Activated naive CD8-positive, alpha-beta T cell treated with anti-CD3 and anti-CD28 coated beads for 36 hours (primary cell): Measurements from ENCODE around the gene TSSK6. TPM values are rescaled to one million over a fixed set of nuclear protein-coding genes. Genes with fewer than 3 reads are reported as not detected.

ENCODE experiments used
- DNase-seq: peaks from one replicate; pipeline ENCODE4 v3.0.0; 2021
- H3K27ac Mint-ChIP-seq: one replicate; pipeline ENCODE4 v1.8.0; 2022; ENCODE audit warnings: mild to moderate bottlenecking, moderate library complexity, mixed read lengths
- H3K27me3 Mint-ChIP-seq: one replicate; pipeline ENCODE4 v1.8.0; 2022; ENCODE audit warnings: mild to moderate bottlenecking, mixed read lengths
- H3K36me3 Mint-ChIP-seq: one replicate; pipeline ENCODE4 v1.8.0; 2021; ENCODE audit warnings: mild to moderate bottlenecking, mixed read lengths
- H3K4me1 Mint-ChIP-seq: one replicate; pipeline ENCODE4 v1.8.0; 2021; ENCODE audit warnings: mixed read lengths
- H3K4me3 Mint-ChIP-seq: one replicate; pipeline ENCODE4 v1.8.0; 2022; ENCODE audit warnings: mild to moderate bottlenecking, moderate library complexity, mixed read lengths
- H3K9me3 Mint-ChIP-seq: one replicate; pipeline ENCODE4 v1.8.0; 2022; ENCODE audit warnings: mixed read lengths
- total RNA-seq, 2 experiments: library from RNA; stranded (reverse); gene quantifications; one replicate each; pipeline ENCODE4 v1.2.3, GENCODE V29; 2021

The TSSK6 gene
- total RNA-seq, 2 experiments from 2014 or later = 3.0 to 3.1 TPM

GRCh38 chr19:19528721-19529490 lies 13.6 kb upstream of the TSSK6 start, which contains the start of gene YJEFN3:
Gene YJEFN3, plus strand, starts transcription at chr19:19528911. Its CDS starts 22 bp downstream, at chr19:19528933.
- Mint-ChIP-seq H3K27me3 (no peaks in the 10 kb centered on the region), H3K27ac (no peak within 1 kb of the TSS), H3K4me3 (no peak within 1 kb of the TSS), H3K4me1 (peaks cover 14% of the 10 kb centered on the region), H3K9me3 (no peaks in the 10 kb centered on the region), H3K36me3 (peaks cover 4% of the 10 kb centered on the region)
- DNase-seq = no peak

DNA sequence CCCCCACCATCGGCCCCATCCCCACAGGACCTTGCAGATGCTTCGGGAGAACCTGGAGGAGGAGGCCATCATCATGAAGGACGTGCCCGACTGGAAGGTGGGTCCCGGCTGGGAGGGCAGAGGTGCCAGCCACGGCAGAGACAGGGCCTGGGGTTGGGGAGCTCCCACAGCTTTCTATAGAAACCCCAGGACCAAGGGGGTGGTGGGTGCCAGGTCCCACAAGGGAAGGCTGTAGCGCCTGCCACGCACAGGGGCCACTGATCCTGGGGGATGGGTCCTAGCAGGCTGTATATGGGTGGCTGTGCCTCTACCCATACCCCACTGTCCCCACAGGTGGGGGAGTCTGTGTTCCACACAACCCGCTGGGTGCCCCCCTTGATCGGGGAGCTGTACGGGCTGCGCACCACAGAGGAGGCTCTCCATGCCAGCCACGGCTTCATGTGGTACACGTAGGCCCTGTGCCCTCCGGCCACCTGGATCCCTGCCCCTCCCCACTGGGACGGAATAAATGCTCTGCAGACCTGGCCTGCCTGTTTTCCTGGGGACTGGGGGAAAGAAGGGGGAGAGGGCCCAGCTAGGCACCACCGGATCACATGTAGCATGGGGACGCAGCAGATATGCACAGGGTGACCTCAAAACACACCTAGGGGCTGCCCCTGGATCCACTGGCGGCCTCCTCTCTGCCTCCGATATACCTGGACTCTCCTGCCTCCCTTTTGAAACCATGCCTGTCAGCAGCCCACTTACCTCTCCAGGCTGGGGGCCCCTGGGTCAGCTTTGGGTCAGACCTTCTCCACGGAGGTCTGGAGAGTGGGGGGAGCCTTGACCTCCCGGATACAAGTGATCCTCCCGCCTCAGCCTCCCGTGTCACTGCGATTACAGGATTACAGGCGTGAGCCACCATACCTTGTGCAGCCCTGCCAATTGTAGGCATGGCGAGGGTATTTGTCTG lies 12.6 kb upstream of the TSSK6 start:
- Mint-ChIP-seq H3K4me3 (no peak overlapping the region), H3K27ac (no peak overlapping the region), H3K9me3 (no peaks in the 10 kb centered on the region), H3K27me3 (no peaks in the 10 kb centered on the region), H3K36me3 (peaks cover 7% of the 10 kb centered on the region), H3K4me1 (peaks cover 16% of the 10 kb centered on the region)
- DNase-seq = no peak

DNA sequence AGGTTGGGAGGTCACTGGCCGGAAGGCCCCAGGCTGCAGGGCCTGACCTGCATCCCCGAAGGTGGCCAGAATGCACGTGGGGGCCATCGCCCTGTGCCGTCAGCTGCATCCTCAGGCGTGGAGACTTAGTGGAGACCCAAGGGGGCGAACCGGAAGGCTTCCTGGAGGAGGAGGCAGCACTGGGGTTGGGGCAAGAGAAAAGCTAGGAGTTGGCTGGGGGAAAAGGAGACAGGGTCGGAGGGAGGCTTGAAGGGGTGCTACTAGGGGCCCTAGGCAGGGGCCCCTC lies 12.0 kb upstream of the TSSK6 start:
- Mint-ChIP-seq H3K9me3 (no peaks in the 10 kb centered on the region), H3K4me3 (no peak overlapping the region), H3K4me1 (peaks cover 19% of the 10 kb centered on the region), H3K36me3 (peaks cover 10% of the 10 kb centered on the region), H3K27me3 (no peaks in the 10 kb centered on the region), H3K27ac (no peak overlapping the region)
- DNase-seq = no peak

DNA sequence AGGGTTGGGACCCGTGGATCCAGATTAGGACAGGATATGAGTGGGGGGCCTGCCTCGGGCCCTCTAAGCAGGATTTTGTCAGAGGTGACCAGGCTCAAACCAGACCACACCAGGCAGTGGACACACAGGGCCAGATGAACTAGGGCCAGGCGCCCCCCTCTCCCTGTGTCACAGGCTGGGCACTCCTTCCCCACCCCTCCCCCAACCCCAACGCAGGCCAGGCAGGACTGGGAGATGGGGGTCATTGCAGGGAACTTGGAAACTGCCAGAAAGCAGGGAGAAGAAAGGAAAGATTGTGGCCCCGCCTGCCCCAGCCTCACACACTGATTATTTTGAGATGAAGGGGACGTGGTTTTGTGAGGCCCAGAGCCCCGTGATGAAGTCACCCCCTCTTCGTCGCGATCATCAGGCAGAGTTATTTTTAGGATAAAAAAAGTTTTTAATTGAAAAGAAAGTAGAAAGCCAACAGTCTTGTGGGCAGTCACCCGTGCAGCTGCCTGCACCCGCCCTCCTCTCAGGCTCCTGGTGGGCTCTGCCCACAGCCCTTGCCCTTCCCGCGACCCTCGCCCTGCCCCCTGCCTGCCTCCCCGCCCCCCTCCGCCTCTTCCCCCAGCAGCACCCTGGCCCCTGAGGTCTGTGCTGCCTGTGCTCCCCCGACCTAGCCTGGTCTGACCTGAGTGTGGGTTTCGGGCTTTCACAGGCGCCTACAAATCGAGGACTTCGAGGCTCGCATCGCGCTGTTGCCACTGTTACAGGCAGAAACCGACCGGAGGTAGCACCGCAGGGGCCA lies 11.4 kb upstream of the TSSK6 start:
- no peak overlapping the region for H3K27ac Mint-ChIP-seq
- peaks cover 17% of the 10 kb centered on the region for H3K4me1 Mint-ChIP-seq

DNA sequence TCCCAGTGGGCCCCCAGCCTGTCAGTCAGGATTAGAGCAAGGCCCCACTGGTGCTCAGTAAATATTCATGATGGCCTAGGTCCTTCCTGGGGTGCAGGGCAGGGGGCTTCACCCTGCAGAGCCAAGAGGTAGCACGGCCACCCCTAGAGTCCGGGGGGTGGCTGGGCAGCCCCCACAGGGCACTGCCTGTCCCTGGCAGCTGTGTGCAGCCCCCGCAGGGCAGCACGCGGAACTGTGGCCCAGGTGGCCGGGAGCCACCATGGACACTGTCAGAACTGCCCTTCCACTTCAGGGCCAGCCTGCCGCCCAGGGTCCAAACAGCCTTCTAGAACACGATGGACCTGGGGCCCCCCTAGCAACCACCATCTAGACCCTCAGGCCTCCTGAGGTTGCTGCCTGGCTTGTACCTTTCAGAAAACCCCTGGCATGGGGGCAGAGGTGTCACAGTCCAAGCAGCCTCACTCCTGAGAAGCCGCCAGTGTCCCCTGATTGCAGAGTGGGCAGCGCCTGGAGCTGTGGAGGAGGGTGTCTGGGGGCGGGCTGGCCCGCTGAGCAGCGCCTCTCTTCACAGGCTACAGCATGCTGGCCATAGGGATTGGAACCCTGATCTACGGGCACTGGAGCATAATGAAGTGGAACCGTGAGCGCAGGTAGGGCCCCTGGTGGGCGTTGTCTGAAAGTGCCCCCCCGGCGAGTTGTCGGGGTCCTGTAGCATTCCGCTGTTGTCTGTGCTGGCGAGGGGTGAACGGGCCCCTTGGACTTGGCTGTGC lies 10.4 kb upstream of the TSSK6 start:
- Mint-ChIP-seq H3K27me3 (no peaks in the 10 kb centered on the region), H3K36me3 (peaks cover 7% of the 10 kb centered on the region), H3K9me3 (no peaks in the 10 kb centered on the region), H3K4me3 (no peak overlapping the region), H3K4me1 (peaks cover 21% of the 10 kb centered on the region), H3K27ac (no peak overlapping the region)
- DNase-seq = no peak

More for the DNA sequence above, 11.4 kb upstream of the TSSK6 start:
- peaks cover 7% of the 10 kb centered on the region for H3K36me3 Mint-ChIP-seq
- no peaks in the 10 kb centered on the region for H3K9me3 Mint-ChIP-seq
- no peak overlapping the region for H3K4me3 Mint-ChIP-seq
- DNase-seq = no peak
- no peaks in the 10 kb centered on the region for H3K27me3 Mint-ChIP-seq

GRCh38 chr19:19524053-19524452 lies 8.7 kb upstream of the TSSK6 start:
- Mint-ChIP-seq H3K4me1 (peaks cover 27% of the 10 kb centered on the region), H3K4me3 (no peak overlapping the region), H3K27ac (no peak overlapping the region), H3K36me3 (peaks cover 22% of the 10 kb centered on the region), H3K27me3 (no peaks in the 10 kb centered on the region), H3K9me3 (no peaks in the 10 kb centered on the region)
- DNase-seq = no peak

DNA sequence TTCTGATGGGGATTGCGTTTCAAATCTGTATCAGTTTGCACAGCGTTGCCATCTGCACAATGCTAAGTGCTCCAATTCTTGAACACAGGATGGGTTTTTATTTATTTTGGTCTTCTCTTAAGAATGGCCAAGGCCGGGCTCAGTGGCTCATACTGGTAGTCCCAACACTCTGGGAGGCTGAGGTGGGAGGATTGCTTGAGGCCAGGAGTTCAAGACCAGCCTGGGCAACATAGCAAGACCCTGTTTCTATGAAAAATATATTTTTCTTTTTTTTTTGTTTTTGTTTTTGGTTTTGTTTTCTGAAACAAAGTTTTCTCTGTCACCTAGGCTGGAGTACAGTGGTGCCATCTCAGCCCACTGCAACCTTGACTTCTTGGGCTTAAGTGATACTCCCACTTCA lies 7.8 kb upstream of the TSSK6 start:
- peaks cover 22% of the 10 kb centered on the region for H3K36me3 Mint-ChIP-seq
- H3K27ac Mint-ChIP-seq = peak overlapping the region; percentile 38
- H3K27me3 Mint-ChIP-seq = no peaks in the 10 kb centered on the region
- no peak for DNase-seq
- H3K4me1 Mint-ChIP-seq = peaks cover 27% of the 10 kb centered on the region
- no peak overlapping the region for H3K4me3 Mint-ChIP-seq
- no peaks in the 10 kb centered on the region for H3K9me3 Mint-ChIP-seq

DNA sequence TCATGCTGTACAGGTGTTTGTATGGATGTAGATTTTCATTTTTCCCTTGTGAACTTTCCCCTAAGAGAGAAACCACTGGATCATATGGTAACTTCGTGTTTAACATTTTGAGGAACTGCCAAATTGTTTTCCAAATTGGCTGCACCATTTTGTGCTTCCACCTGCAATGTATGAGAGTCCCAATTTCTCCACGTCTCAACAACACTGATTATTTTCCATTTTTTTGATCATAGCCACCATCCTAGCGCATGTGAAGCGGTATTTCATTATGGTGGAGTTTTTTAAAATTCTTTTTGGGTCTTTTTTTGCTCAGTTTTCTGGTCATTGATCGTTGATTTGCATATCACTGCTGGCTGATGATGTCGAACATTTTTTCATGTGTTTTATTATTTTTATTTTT lies 5.6 kb upstream of the TSSK6 start:
- Mint-ChIP-seq H3K36me3 (peaks cover 29% of the 10 kb centered on the region), H3K27me3 (no peaks in the 10 kb centered on the region), H3K4me1 (peaks cover 37% of the 10 kb centered on the region), H3K4me3 (no peak overlapping the region), H3K9me3 (no peaks in the 10 kb centered on the region), H3K27ac (no peak overlapping the region)
- no peak for DNase-seq

GRCh38 chr19:19517235-19517619 lies 1.9 kb upstream of the TSSK6 start:
- Mint-ChIP-seq H3K4me3 (peak overlapping the region; percentile 92), H3K9me3 (no peaks in the 10 kb centered on the region), H3K27ac (peak overlapping the region; percentile 66), H3K4me1 (peaks cover 26% of the 10 kb centered on the region), H3K36me3 (peaks cover 33% of the 10 kb centered on the region), H3K27me3 (no peaks in the 10 kb centered on the region)
- no peak for DNase-seq

DNA sequence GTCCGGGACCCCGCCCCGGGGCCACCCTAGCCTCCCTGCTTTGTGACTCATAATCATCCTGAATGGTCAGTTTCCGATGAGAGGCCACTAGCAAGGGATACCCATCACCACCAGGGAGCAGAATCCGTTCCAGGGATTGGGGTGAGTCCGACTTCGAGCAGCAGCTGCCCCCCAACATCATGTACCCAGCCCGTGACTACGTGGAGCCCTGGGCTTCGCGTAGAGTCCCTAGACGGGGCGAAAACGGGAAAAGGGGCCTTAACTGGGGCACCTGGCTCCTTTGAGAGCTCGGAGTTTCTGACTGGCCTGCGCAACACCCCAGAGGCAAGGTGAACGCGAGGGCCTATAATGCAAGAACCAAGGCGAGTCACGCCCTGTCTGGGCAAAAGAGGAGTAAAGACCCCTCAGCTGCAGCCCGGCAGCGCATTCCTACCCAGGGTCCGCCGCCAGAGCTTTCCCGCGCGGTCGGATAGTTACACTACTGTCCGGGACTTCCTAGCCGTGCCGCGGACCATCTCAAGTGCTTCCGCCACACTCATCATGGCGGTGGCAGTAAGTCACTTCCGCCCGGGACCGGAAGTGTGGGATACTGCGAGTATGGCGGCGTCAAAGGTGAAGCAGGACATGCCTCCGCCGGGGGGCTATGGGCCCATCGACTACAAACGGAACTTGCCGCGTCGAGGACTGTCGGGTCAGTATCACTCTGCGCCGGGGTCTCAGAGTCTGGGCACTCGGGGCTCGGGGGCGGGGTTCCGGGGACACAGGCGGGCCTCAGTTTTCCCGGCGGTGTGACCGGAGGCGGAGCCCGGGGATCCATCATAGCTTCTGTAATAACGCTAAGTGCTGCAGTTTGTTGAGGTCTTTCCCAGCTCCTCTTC lies 533 bp upstream of the TSSK6 start, which contains the start of gene NDUFA13:
NDUFA13 (plus strand) TSS at position 584 of the 878 bp plus-strand sequence; CDS start at position 598, 14 bp downstream.
- peak within 1 kb of the TSS; percentile 90 for H3K27ac Mint-ChIP-seq
- DNase-seq = peak; percentile 93
- H3K27me3 Mint-ChIP-seq = no peaks in the 10 kb centered on the region
- H3K36me3 Mint-ChIP-seq = peaks cover 33% of the 10 kb centered on the region
- H3K9me3 Mint-ChIP-seq = no peaks in the 10 kb centered on the region
- H3K4me3 Mint-ChIP-seq = peak within 1 kb of the TSS; percentile 92
- H3K4me1 Mint-ChIP-seq = peaks cover 20% of the 10 kb centered on the region

GRCh38 chr19:19514215-19514657 lies 1.1 kb downstream of the TSSK6 start:
- no peak overlapping the region for H3K4me3 Mint-ChIP-seq

GRCh38 chr19:19513682-19514081 lies 1.7 kb downstream of the TSSK6 start:
- DNase-seq = no peak
- Mint-ChIP-seq H3K9me3 (no peaks in the 10 kb centered on the region), H3K27ac (no peak overlapping the region), H3K4me3 (no peak overlapping the region), H3K36me3 (peaks cover 18% of the 10 kb centered on the region), H3K27me3 (no peaks in the 10 kb centered on the region), H3K4me1 (peaks cover 11% of the 10 kb centered on the region)

More at GRCh38 chr19:19514215-19514657, 1.1 kb downstream of the TSSK6 start:
- no peak overlapping the region for H3K27ac Mint-ChIP-seq
- peaks cover 20% of the 10 kb centered on the region for H3K36me3 Mint-ChIP-seq
- no peaks in the 10 kb centered on the region for H3K27me3 Mint-ChIP-seq
- no peaks in the 10 kb centered on the region for H3K9me3 Mint-ChIP-seq
- H3K4me1 Mint-ChIP-seq = peaks cover 13% of the 10 kb centered on the region
- DNase-seq = peak; percentile 28

- Mint-ChIP-seq H3K4me3 (no peak overlapping the region), H3K4me1 (peaks cover 1% of the 10 kb centered on the region), H3K9me3 (no peaks in the 10 kb centered on the region), H3K36me3 (peaks cover 13% of the 10 kb centered on the region), H3K27ac (peak overlapping the region; percentile 19), H3K27me3 (no peaks in the 10 kb centered on the region)
- DNase-seq = no peak
Measured at GRCh38 chr19:19510432-19510831, 4.9 kb downstream of the TSSK6 start.
